ENCODE data around the gene SPO11. TPM values are rescaled to one million over a fixed set of nuclear protein-coding genes. Genes with fewer than 3 reads are reported as not detected.
A peak's percentile ranks its signal among the peaks of the same experiment; 100 is the strongest.

The SPO11 gene
- total and polyA plus RNA-seq, 2 of the 13 experiments (the other 11 are each of a cell fraction or from before 2014, with no cell fraction given) = not detected

DNA sequence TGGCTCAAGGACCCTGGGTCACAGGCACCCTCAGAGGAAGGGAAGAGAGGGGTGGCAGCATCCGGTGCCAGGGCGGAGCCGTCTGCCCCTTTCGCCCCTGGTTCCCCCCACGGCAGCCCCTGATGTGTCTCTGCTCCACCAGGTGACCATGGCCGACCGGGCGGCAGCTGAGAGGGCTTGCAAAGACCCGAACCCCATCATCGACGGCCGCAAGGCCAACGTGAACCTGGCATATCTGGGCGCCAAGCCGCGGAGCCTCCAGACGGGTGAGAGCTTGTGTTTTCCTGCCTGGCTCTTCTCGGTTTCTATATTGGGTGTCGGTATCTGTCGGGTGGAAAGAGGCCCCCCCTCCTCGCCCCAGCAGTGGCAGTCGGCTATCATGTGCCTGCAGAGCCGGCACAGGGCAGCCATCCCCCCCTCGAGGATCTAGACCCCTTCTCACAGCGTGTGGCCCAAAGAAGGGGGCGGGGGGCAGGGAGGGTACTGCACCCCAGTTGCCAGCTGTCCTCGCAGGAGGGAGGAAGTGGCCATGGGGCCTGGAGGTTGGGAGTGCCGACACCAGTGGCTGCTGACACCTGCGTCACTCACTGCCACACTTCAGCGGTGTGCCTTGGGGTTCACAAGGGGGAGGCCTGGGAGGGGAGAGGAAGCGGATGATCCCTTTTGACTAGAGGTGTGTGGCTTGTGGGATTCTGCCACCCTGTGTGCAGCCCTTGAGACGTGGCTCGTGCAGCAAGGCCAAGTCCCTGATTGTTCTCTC, 63.1 kb downstream of the SPO11 start (continued):
- peak; percentile 25; the same call in 1 of the 2 replicates for TF ChIP-seq ZNF274 (CRISPR knock-in tag; IDR thresholded peaks at IDR 0.05)
- TF ChIP-seq MEIS1 (CRISPR knock-in tag; IDR thresholded peaks at IDR 0.05; ENCODE audit: borderline replicate concordance) = no peak
- no peak for TF ChIP-seq ZNF747 (CRISPR knock-in tag; IDR thresholded peaks at IDR 0.05; ENCODE audit: borderline replicate concordance)
- TF ChIP-seq, protein P1, sequence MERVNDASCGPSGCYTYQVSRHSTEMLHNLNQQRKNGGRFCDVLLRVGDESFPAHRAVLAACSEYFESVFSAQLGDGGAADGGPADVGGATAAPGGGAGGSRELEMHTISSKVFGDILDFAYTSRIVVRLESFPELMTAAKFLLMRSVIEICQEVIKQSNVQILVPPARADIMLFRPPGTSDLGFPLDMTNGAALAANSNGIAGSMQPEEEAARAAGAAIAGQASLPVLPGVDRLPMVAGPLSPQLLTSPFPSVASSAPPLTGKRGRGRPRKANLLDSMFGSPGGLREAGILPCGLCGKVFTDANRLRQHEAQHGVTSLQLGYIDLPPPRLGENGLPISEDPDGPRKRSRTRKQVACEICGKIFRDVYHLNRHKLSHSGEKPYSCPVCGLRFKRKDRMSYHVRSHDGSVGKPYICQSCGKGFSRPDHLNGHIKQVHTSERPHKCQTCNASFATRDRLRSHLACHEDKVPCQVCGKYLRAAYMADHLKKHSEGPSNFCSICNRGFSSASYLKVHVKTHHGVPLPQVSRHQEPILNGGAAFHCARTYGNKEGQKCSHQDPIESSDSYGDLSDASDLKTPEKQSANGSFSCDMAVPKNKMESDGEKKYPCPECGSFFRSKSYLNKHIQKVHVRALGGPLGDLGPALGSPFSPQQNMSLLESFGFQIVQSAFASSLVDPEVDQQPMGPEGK (CRISPR knock-in tag; IDR thresholded peaks at IDR 0.05) = peak; percentile 18; the same call in 1 of the 2 replicates
- TF ChIP-seq HCFC1 (IDR thresholded peaks at IDR 0.05; ENCODE audit: low read depth, low read length) = no peak
- no peak for TF ChIP-seq YEATS2 (CRISPR knock-in tag; IDR thresholded peaks at IDR 0.05; ENCODE audit: borderline replicate concordance)
- no peak for TF ChIP-seq KDM1A (CRISPR knock-in tag; IDR thresholded peaks at IDR 0.05)
- peak; percentile 26; the same call in 1 of the 2 replicates for TF ChIP-seq GABPB1 (CRISPR knock-in tag; IDR thresholded peaks at IDR 0.05)
- TF ChIP-seq SIX4 (CRISPR knock-in tag; IDR thresholded peaks at IDR 0.05) = no peak
- 0 out of 2 replicates have a peak, but pooled peaks have one; percentile 0 for TF ChIP-seq ZBTB38 (CRISPR knock-in tag; IDR thresholded peaks at IDR 0.05)
- TF ChIP-seq SNAI1 (CRISPR knock-in tag; IDR thresholded peaks at IDR 0.05; ENCODE audit: borderline replicate concordance) = no peak
- TF ChIP-seq HNRNPL (IDR thresholded peaks at IDR 0.05; ENCODE audit: low read depth, low read length) = 0 out of 2 replicates have a peak, but pooled peaks have one; percentile 64
- TF ChIP-seq, protein P2, sequence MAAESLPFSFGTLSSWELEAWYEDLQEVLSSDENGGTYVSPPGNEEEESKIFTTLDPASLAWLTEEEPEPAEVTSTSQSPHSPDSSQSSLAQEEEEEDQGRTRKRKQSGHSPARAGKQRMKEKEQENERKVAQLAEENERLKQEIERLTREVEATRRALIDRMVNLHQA (CRISPR knock-in tag; IDR thresholded peaks at IDR 0.05) = no peak
- TF ChIP-seq SNRNP70 (IDR thresholded peaks at IDR 0.05; ENCODE audit: low read depth, low read length) = no peak
- TF ChIP-seq, protein P3, sequence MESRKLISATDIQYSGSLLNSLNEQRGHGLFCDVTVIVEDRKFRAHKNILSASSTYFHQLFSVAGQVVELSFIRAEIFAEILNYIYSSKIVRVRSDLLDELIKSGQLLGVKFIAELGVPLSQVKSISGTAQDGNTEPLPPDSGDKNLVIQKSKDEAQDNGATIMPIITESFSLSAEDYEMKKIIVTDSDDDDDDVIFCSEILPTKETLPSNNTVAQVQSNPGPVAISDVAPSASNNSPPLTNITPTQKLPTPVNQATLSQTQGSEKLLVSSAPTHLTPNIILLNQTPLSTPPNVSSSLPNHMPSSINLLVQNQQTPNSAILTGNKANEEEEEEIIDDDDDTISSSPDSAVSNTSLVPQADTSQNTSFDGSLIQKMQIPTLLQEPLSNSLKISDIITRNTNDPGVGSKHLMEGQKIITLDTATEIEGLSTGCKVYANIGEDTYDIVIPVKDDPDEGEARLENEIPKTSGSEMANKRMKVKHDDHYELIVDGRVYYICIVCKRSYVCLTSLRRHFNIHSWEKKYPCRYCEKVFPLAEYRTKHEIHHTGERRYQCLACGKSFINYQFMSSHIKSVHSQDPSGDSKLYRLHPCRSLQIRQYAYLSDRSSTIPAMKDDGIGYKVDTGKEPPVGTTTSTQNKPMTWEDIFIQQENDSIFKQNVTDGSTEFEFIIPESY (CRISPR knock-in tag; IDR thresholded peaks at IDR 0.05) = peak; percentile 34; the same call in 1 of the 2 replicates
- TF ChIP-seq, protein P4, sequence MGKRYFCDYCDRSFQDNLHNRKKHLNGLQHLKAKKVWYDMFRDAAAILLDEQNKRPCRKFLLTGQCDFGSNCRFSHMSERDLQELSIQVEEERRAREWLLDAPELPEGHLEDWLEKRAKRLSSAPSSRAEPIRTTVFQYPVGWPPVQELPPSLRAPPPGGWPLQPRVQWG (CRISPR knock-in tag; IDR thresholded peaks at IDR 0.05; ENCODE audit: borderline replicate concordance, low read depth) = no peak
- no peak for TF ChIP-seq TEAD2 (CRISPR knock-in tag; IDR thresholded peaks at IDR 0.05)
- TF ChIP-seq, protein P5, sequence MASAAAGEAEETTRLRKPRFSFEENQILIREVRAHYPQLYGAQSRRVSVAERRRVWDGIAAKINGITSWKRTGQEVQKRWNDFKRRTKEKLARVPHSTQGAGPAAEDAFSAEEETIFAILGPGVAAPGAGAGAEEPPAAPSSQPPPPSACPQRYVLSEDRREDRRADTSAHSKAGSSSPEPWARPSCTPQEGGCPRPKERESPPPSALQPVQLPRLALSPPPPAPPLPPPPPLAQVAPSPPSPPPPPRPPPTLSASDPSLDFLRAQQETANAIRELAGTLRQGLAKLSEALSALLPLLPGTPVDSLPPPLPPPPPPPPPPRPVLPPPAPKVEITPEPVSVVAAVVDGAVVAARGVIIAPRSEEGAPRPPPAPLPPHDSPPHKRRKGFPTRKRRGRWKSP (CRISPR knock-in tag; IDR thresholded peaks at IDR 0.05) = peak; percentile 66; the same call in 1 of the 2 replicates
- TF ChIP-seq ZNF7 (CRISPR knock-in tag; IDR thresholded peaks at IDR 0.05) = no peak
